IPS-NIHi11 (cell line): ENCODE results near the gene KRABD2.
"Not testable (repeated sequence)": the region's sequence is repeated elsewhere in the genome, so short reads cannot be mapped to it uniquely, and the experiment has no call there.

Experiments used
- DNase-seq: peaks from one replicate; pipeline ENCODE4 v3.0.0; 2012; ENCODE audit warnings: mixed read lengths, low spot score

Gene KRABD2

GRCh38 chr17:8392674-8393469, 16.4 kb upstream of the KRABD2 start:
- DNase-seq: no peak

GRCh38 chr17:8392274-8392673, 15.8 kb upstream of the KRABD2 start:
- DNase-seq: no peak

- DNase-seq: no peak
Observed at GRCh38 chr17:8391711-8392110, 15.2 kb upstream of the KRABD2 start.

- DNase-seq: no peak
Observed at GRCh38 chr17:8387914-8388651, 11.6 kb upstream of the KRABD2 start.

- DNase-seq: no peak
Observed at GRCh38 chr17:8386841-8387240, 10.3 kb upstream of the KRABD2 start.

GRCh38 chr17:8384801-8385378, 8.4 kb upstream of the KRABD2 start:
- DNase-seq: no peak

GRCh38 chr17:8383143-8383822, 6.8 kb upstream of the KRABD2 start, which contains the start of gene RPL26:
Gene RPL26, minus strand, starts transcription at chr17:8383193. Its CDS starts 883 bp downstream, at chr17:8382310.
- DNase-seq: peak; percentile 90

- DNase-seq: no peak
Observed at GRCh38 chr17:8382880-8383142, 6.3 kb upstream of the KRABD2 start.

- no peak for DNase-seq
Observed at GRCh38 chr17:8382052-8382879, 5.8 kb upstream of the KRABD2 start.

DNA sequence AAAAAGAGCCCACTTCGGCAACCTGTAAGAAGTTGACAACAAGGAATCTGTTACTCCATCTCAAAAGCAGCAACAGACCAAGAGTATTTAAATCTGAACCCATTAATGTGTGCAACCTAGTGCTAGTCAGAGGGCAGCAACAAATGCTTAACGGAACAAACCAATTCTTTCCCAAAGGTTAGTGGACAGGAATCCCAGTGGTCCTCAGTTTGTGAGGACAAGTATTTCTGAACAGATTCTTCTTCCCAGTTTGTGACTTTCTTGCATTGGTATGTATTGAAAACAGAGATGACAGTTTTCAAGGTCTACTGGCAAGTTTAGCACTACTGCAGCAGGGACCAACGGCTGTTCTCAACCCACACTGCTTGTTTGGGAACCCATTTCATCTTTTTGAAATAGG, 3.5 kb upstream of the KRABD2 start:
- no peak for DNase-seq

DNA sequence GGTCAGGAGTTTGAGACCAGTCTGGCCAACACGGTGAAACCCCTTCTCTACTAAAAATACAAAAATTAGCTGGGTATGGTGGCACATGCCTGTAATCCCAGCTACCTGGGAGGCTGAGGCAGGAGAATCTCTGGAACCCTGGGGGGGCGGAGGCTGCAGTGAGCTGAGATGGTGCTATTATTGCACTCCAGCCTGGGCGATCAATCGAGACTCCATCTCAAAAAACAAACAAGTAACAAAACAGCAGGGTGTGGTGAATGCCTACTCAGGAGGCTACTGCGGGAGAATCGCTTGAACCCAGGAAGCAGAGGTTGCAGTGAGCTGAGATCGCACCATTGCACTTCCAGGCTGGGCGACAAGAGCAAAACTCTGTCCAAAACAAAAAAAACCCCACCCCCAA, 1.6 kb upstream of the KRABD2 start:
- DNase-seq: not testable (repeated sequence)

GRCh38 chr17:8377422-8377821, 918 bp upstream of the KRABD2 start:
- DNase-seq: no peak

- DNase-seq: no peak
Observed at GRCh38 chr17:8375738-8376259, 705 bp downstream of the KRABD2 start.

- DNase-seq: not testable (repeated sequence)
Observed at GRCh38 chr17:8373856-8374255, 2.6 kb downstream of the KRABD2 start.

DNA sequence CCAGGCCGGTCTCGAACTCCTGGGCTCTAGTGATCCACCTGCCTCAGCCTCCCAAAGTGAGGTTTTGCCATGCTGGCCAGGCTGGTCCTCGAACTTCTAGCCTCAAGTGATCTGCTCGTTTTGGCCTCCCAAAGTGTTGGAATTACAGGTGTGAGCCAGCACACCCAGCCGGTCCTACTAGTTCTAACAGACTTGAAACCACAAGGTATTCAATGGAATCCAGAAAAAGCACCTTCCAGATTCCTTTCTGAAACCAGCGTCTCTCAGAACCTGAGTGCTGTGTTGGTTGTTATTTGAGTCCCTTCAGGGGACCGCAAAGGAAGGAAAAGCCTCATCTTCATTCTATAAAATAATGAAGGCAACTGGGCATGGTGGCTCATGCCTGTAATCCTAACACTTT, 4.1 kb downstream of the KRABD2 start:
- no peak for DNase-seq

- DNase-seq: no peak
Observed at GRCh38 chr17:8371786-8372185, 4.7 kb downstream of the KRABD2 start.

GRCh38 chr17:8369944-8370343, 6.6 kb downstream of the KRABD2 start:
- no peak for DNase-seq

DNA sequence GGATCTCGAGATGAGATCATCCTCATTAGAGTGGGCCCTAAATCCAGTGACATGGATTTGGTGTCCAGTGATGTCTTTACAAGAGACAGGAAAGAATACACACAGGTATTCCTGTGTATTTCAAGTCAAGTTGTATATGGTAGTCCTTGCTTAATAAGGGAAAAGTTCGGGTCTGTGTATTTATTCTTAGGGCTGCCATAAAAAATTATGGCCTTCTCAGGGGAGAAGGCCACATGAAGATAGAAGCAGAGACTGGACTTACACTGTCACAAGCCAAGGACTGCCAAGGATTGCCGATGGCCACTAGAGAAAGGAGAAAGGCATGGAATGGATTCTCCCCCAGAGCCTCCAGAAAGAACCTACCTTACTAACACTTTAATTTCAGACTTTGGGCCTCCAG, 8.3 kb downstream of the KRABD2 start:
- DNase-seq: no peak

GRCh38 chr17:8366231-8366630, 10.3 kb downstream of the KRABD2 start:
- no peak for DNase-seq

- DNase-seq: no peak
Observed at GRCh38 chr17:8365143-8365542, 11.4 kb downstream of the KRABD2 start.

- DNase-seq: no peak
Observed at GRCh38 chr17:8362651-8363332, 13.7 kb downstream of the KRABD2 start.
